K562 (cell line): ENCODE data around the gene TYW5. TPM values are rescaled to one million over a fixed set of nuclear protein-coding genes. Genes with fewer than 3 reads are reported as not detected.

Experiments used
- ATAC-seq: fragments of 200-7000 bp; cut with Tn5 transposase; 3 replicates; pipeline ENCODE4 v1.9.1; 2020; ENCODE audit warnings: moderate library complexity
- BruUV-seq: library from RNA; stranded (reverse); fragments of 400-500 nt; replicated peaks from 2 replicates; lab custom pipeline; 2021; lab: Mats Ljungman, UMichigan
- CTCF ChIA-PET: fragments of 300-600 bp; formaldehyde crosslinking; extraction: SDS; loops from one replicate; lab custom pipeline; 2021; ENCODE audit warnings: low intra/inter-chr PET ratio; lab: Yijun Ruan, JAX
- POLR2A ChIA-PET: fragments of 300-600, 350-650 bp; sonication (Branson Sonifier 250); formaldehyde crosslinking; extraction: SDS; loops from one replicate; lab custom pipeline; 2021; ENCODE audit warnings: antibody characterized with exemption, inconsistent platforms; lab: Yijun Ruan, JAX
- DNase-seq, 4 experiments: peaks; one replicate each; pipeline versions ENCODE4 v3.0.0 to v3.0.0-alpha.2; 2011 to 2018; ENCODE audit warnings: low spot score in 3 of 4, mixed read lengths in 3 of 4; ENCODE audit errors: extremely low read depth in 1 of 4
- FAIRE-seq: peaks from 2 replicates; lab custom pipeline; 2011; peaks lifted over from hg19 to GRCh38; lab: Jason Lieb, UNC
- H2AFZ ChIP-seq: 2 replicates; pipeline ENCODE4 v1.6.0; 2011; ENCODE audit warnings: low read depth, low read length, control low read depth, inconsistent platforms
- H3K27ac ChIP-seq: fragments of 200-600 bp; 3 replicates; pipeline ENCODE4 v1.8.0; 2011; ENCODE audit warnings: low read depth, mild to moderate bottlenecking, control low read depth, inconsistent platforms, low read length, moderate library complexity, mixed read lengths; ENCODE audit errors: extremely low read depth
- H3K27me3 ChIP-seq, 2 experiments: fragments of 300-600 bp in 1 of 2; 2 replicates in 1 of 2; 3 replicates in 1 of 2; pipeline versions ENCODE4 v1.6.0 to v1.8.0; 2011; ENCODE audit warnings: inconsistent platforms in 2 of 2, low read length in 2 of 2, mild to moderate bottlenecking in 1 of 2, mixed read lengths in 1 of 2, moderate library complexity in 1 of 2; ENCODE audit not compliant: control insufficient read depth in 2 of 2, insufficient read depth in 2 of 2
- H3K36me3 ChIP-seq: fragments of 300-600 bp; 3 replicates; pipeline ENCODE4 v1.8.0; 2011; ENCODE audit warnings: mild to moderate bottlenecking, low read length, inconsistent platforms; ENCODE audit not compliant: control insufficient read depth, insufficient read depth
- H3K4me1 ChIP-seq, 2 experiments: fragments of 200-600 bp in 1 of 2; replicated peaks in 1 of 2; 2 replicates in 1 of 2; 3 replicates in 1 of 2; pipeline versions ENCODE4 v1.5.1 to v1.8.0; 2011; ENCODE audit warnings: inconsistent platforms in 2 of 2, low read length in 2 of 2, mild to moderate bottlenecking in 1 of 2, mixed read lengths in 1 of 2, moderate library complexity in 1 of 2; ENCODE audit not compliant: control insufficient read depth in 2 of 2, insufficient read depth in 2 of 2
- H3K4me2 ChIP-seq: 2 replicates; pipeline ENCODE4 v1.6.1; 2011; ENCODE audit warnings: low read length, control low read depth, inconsistent platforms, mixed read lengths; ENCODE audit not compliant: insufficient read depth
- H3K4me3 ChIP-seq: fragments of 200-600 bp; sonication (generic), shearing (Covaris generic); 2 replicates; pipeline ENCODE4 v1.5.1; 2016; ENCODE audit warnings: control low read depth, inconsistent platforms
- H3K79me2 ChIP-seq: fragments of 200-600 bp; 3 replicates; pipeline ENCODE4 v1.8.0; 2011; ENCODE audit warnings: low read length, inconsistent platforms; ENCODE audit not compliant: control insufficient read depth, insufficient read depth
- H3K9ac ChIP-seq, 2 experiments: 2 replicates each; pipeline versions ENCODE4 v1.6.0 to v1.6.1; 2011; ENCODE audit warnings: low read depth in 2 of 2, low read length in 2 of 2, control low read depth in 1 of 2, inconsistent platforms in 1 of 2, mild to moderate bottlenecking in 1 of 2, mixed read lengths in 1 of 2; ENCODE audit not compliant: insufficient read depth in 1 of 2
- H3K9me1 ChIP-seq: one replicate; pipeline ENCODE4 v1.6.0; 2011; ENCODE audit warnings: inconsistent platforms, mild to moderate bottlenecking, low read length, moderate library complexity; ENCODE audit not compliant: control insufficient read depth, insufficient read depth
- H3K9me3 ChIP-seq: replicated peaks from 2 replicates; pipeline ENCODE4 v1.5.1; 2011; ENCODE audit warnings: low read depth, low read length, inconsistent platforms; ENCODE audit not compliant: control insufficient read depth, insufficient read depth
- H4K20me1 ChIP-seq: replicated peaks from 2 replicates; pipeline ENCODE4 v1.6.1; 2011; ENCODE audit warnings: low read length, inconsistent platforms, mixed read lengths; ENCODE audit not compliant: control insufficient read depth, insufficient read depth
- EGR1 ChIP-seq: fragments of 450-650 bp; conservative IDR thresholded peaks from 2 replicates; pipeline ENCODE4 v1.6.1; 2017; ENCODE audit warnings: mild to moderate bottlenecking
- MEF2A ChIP-seq: IDR thresholded peaks from 2 replicates; pipeline ENCODE4 v1.6.1; 2011; ENCODE audit warnings: low read depth, mild to moderate bottlenecking, low read length, moderate library complexity; ENCODE audit not compliant: control insufficient read depth
- PKNOX1 ChIP-seq: fragments of 450-650 bp; IDR thresholded peaks from 2 replicates; pipeline ENCODE4 v1.6.1; 2016
- PML ChIP-seq: IDR thresholded peaks from 2 replicates; pipeline ENCODE4 v1.6.1; 2012; ENCODE audit warnings: low read length, inconsistent platforms
- POLR2A ChIP-seq: fragments of 450-650 bp; conservative IDR thresholded peaks from 2 replicates; pipeline ENCODE4 v1.6.1; 2016
- PTTG1 ChIP-seq: fragments of 450-650 bp; IDR thresholded peaks from 2 replicates; pipeline ENCODE4 v1.6.1; 2016; ENCODE audit warnings: low read depth, mild to moderate bottlenecking, missing genetic modification characterization, missing compliant biosample characterization
- PURB ChIP-seq: sonication (generic); formaldehyde crosslinking; IDR thresholded peaks from 2 replicates; pipeline ENCODE4 v1.9.0; 2021; ENCODE audit warnings: low read depth, mild to moderate bottlenecking, missing genetic modification reagents
- SMARCA5 ChIP-seq: fragments of 450-650 bp; IDR thresholded peaks from 2 replicates; pipeline ENCODE4 v1.6.1; 2016
- XRCC3 ChIP-seq: fragments of 450-650 bp; IDR thresholded peaks from 2 replicates; pipeline ENCODE4 v1.6.1; 2017; ENCODE audit warnings: mild to moderate bottlenecking, moderate library complexity
- ZBTB7A ChIP-seq: IDR thresholded peaks from 2 replicates; pipeline ENCODE4 v1.6.1; 2011; ENCODE audit warnings: low read depth, mild to moderate bottlenecking, low read length, moderate library complexity, borderline replicate concordance; ENCODE audit not compliant: control insufficient read depth
- ZNF431 ChIP-seq: sonication (generic); formaldehyde crosslinking; IDR thresholded peaks from 2 replicates; pipeline ENCODE4 v1.8.0; 2022; ENCODE audit warnings: mild to moderate bottlenecking, missing genetic modification reagents
- ZNF699 ChIP-seq: fragments of 250-450 bp; sonication (Bioruptor Pico); IDR thresholded peaks from 2 replicates; pipeline ENCODE4 v1.8.0; 2021; ENCODE audit warnings: mild to moderate bottlenecking, moderate library complexity; ENCODE audit not compliant: insufficient replicate concordance
- WGBS: fragments of 100-300 bp; shearing (Covaris generic); methylation state at CpG from one replicate; pipeline ENCODE4 v1.1.6; 2016; ENCODE audit warnings: low coverage, mixed read lengths; ENCODE audit not compliant: insufficient coverage; ENCODE audit errors: missing lambda C conversion rate; 5-methylcytosine and 5-hydroxymethylcytosine counted together
- in situ Hi-C: fragments of 300-500 bp; cut with MboI; formaldehyde crosslinking; loops from 4 replicates; pipeline ENCODE4 v1.15.0; 2018; ENCODE audit warnings: inconsistent platforms, mixed read lengths
- intact Hi-C: fragments of 100-400 bp; cut with micrococcal nuclease; formaldehyde crosslinking; loops from 2 replicates; pipeline ENCODE4 v1.14.2; 2022
- polyA plus RNA-seq, 8 experiments: library from polyadenylated mRNA; depleted of rRNA in 4 of 8; stranded (reverse) in 5 of 8; unstranded in 3 of 8; fragments of >200 nt; fragmentation: Nextera tagmentation in 2 of 8; fragmentation: Illumina TruSeq in 1 of 8; extraction: Ambion mirVana in 2 of 8; extraction: Trizol in 1 of 8; gene quantifications; 2 replicates each; pipeline versions ENCODE4 v1.2.1 to v1.2.3, GENCODE V29; 2011 to 2014; ENCODE audit warnings: inconsistent platforms in 1 of 8, missing spikeins in 1 of 8
- total RNA-seq, 7 experiments: library from RNA; depleted of rRNA in 6 of 7; stranded (reverse); fragments of >200 nt in 6 of 7; fragmentation: Illumina TruSeq in 2 of 7; extraction: Trizol in 2 of 7; gene quantifications; 2 replicates each; pipeline versions ENCODE4 v1.2.1 to v1.2.3, GENCODE V29; 2011 to 2021; ENCODE audit warnings: low replicate concordance in 1 of 7

Gene TYW5
- total and polyA plus RNA-seq, 9 of the 15 experiments (the other 6 are each of a cell fraction or from before 2014, with no cell fraction given): 3.6 to 7.7 (median 4.6) TPM

- POLR2A ChIA-PET: no interaction called here
- CTCF ChIA-PET: no interaction called here
- H3K27me3 ChIP-seq: no peaks in the 10 kb centered on the region
- FAIRE-seq (no peak), DNase-seq (no peak), ATAC-seq (no peak)
- intact Hi-C loops: no loop called here
- H3K79me2 ChIP-seq: peaks cover 58% of the 10 kb centered on the region
- peaks cover 0 to 11% of the 10 kb centered on the region in 2 experiments; a peak in 3 of 5 replicates for H3K4me1 ChIP-seq
- TF ChIP-seq PURB (no peak), SMARCA5 (no peak), ZNF699 (CRISPR knock-in tag) (no peak), MEF2A (no peak), PTTG1 (tag) (no peak), ZBTB7A (no peak), XRCC3 (no peak), EGR1 (no peak), PML (no peak), ZNF431 (CRISPR knock-in tag) (no peak), PKNOX1 (no peak), POLR2A (no peak)
- no peak overlapping the region for H3K4me3 ChIP-seq
- no peak overlapping the region for H3K27ac ChIP-seq
- no peak overlapping the region for H3K9ac ChIP-seq
- no peaks in the 10 kb centered on the region for H4K20me1 ChIP-seq
- H3K36me3 ChIP-seq: peaks cover 49% of the 10 kb centered on the region
- H3K9me3 ChIP-seq: no peaks in the 10 kb centered on the region
- in situ Hi-C loops: loop anchor here (25.0 kb wide), 1 partner anchor 1261 kb away; no protein-coding TSS in a partner anchor
- H3K4me2 ChIP-seq: no peak overlapping the region
- H2AFZ ChIP-seq: no peak overlapping the region
- H3K9me1 ChIP-seq: no peaks in the 10 kb centered on the region
- whole genome bisulfite sequencing: 70% methylated on average over 1 of the region's 1 CpG
- BruUV-seq: no TSS peak
These were observed 4.3 kb downstream of the TYW5 start for GRCh38 chr2:199951023-199951422.
